Stimulated activated CD4-positive, alpha-beta T cell treated with anti-CD3 and anti-CD28 coated beads, TNF-alpha, amount 100 ng/mL, for 4 hours (primary cell): ENCODE results near the gene FRMD4B.
A peak's percentile ranks its signal among the peaks of the same experiment; 100 is the strongest.

ENCODE experiments used
- DNase-seq, 3 experiments: peaks; one replicate each; pipeline ENCODE4 v3.0.0-alpha.2; 2020; ENCODE audit warnings: low read depth in 3 of 3

FRMD4B gene

DNA sequence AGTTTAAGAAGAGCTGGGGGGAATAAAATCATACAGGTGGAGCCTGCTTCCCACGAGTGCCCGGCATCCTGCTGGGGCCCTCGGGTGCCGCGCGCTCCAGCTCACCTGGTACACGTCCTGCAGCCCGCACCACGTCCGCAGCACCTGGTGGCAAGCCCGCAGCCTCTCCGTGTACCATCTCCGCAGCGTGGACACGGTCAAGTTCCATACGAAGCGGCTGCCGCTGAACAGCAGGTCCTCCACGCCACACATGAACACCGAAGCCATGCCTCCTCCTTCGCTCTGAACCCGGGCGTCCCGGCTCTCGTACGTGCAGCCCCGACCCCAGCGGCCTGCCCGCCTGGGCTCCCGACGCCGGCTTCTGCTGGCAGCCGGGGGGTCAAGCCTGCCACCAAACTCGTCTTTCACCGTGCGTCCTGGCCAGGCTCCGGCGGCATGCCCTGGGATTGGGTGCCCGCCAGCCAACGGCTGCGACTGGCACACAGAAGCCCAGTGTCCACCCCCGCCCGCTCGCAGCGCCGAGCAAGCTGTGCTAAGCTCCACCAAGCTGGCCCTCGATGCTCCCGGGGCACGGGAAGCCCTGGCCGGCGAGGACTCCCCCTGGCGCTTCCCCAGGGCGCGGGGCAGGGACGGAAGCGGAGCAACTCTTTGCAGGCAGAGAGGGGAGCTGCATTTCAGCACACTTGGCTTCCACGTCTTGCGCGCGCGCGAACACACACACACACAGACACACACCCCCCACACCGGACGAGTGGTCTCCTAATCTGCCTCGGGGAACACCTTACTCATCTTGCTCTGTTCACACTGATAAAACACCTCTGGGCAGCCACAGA, at the start of gene FRMD4B:
FRMD4B (minus strand) TSS at position 366 of the 833 bp plus-strand sequence; CDS start at position 267, 99 bp downstream.
- no peak for DNase-seq

GRCh38 chr3:69433969-69434325, 48.1 kb upstream of the FRMD4B start:
- DNase-seq: no peak

GRCh38 chr3:69433121-69433968, 47.5 kb upstream of the FRMD4B start:
- DNase-seq: no peak

- DNase-seq: no peak
Observed at GRCh38 chr3:69428657-69429255, 42.9 kb upstream of the FRMD4B start.

DNA sequence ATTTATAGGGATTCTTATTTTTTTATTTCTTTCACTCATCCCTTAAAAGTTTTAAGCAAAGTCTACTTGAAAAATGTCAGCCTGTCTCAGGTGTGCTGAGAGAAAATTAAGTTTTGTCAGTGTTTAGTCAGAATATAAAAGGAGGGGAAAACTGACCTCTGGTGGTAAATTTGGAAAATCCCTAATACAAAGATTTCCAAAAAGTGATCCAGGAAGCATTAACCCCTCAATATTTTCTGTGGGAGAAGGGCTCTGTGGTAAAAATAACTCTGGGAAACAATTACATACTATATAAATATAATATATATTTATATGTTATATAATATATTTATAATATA, 41.0 kb upstream of the FRMD4B start:
- no peak for DNase-seq

DNA sequence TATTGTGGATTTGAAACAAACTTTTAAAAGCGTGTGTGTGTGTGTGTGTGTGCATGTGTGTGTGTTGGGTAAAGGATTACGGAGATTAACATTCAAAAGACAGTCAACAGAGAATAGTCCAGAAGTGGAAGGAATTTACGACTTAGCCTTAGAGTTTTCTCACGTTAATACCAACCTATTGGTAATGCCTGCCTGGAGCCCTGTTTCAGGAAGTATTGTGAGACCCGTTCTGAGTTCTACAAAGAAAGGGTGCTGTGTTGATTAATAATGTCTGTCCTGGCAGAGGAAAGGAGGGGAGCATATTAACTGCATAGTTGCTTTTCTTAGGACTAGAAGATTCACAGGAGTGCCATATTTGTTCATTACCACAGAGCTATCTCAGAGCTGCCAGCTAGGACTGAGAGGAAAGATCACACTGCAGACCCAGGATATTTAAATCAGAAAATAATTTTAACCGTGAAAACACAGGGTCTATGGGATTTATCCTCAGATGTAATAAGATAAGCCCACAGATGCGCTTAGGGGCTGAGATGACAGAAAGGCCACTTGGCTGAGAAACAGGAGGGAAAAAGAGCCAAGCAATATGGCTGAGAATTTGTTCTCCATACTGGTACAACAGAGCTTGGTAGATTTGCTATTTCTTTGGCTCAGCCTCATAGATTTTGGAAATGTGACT, 40.5 kb upstream of the FRMD4B start:
- no peak for DNase-seq

GRCh38 chr3:69425249-69425648, 39.4 kb upstream of the FRMD4B start:
- no peak for DNase-seq

- no peak for DNase-seq
Observed at GRCh38 chr3:69423463-69424155, 37.7 kb upstream of the FRMD4B start.

- no peak for DNase-seq
Observed at GRCh38 chr3:69422751-69423150, 36.9 kb upstream of the FRMD4B start.

GRCh38 chr3:69420781-69421520, 35.1 kb upstream of the FRMD4B start:
- no peak for DNase-seq

DNA sequence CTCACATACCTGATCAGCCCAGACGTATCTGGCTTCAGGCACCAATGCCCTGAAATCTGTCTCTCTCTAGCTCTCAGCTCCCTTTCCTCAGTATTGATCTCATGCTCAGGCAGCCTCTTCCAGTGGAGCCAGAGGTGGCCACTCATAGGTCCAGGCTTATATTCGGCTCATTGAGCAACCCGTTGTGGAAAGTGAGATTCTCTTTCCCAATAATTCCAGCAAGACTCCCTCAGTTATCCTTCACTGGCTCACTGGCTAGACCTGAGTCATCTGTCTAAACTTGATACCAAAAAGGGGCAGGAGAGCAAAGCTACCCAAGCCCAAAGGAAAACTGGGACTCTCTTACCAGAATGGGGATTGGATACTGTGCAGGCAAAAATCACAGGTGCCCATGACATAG, 33.4 kb upstream of the FRMD4B start:
- DNase-seq: no peak

GRCh38 chr3:69417541-69418078, 31.7 kb upstream of the FRMD4B start:
- DNase-seq: no peak

DNA sequence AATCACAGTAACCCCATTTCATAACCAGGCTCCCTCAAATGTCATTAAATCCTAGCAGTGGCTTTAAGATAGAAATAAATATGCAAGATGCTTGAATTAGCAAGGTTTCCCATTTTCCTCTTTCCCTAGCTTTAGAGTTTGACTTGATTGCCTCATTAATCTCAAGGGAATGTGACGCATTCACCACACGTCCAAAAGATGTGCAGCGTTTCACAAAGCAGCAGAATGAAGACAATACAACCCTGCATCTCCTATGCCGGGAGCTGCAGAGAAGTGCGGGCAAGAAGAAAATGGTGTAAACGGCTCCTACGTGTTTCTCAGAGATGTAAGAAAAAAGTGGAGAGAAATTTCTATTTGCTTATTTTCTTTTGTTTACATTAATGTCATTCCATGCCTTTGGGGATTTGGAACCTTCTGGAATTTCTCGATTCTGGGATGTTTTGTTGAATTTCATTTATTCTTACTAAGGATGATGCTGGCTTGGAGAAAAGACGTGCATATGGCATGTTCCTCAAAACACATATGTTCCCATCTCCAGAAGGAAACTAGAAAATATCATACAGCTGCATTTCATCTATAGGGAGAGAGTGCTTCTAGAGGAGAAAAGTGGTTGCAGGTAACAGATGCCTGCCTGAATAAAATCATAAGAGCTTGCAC, 27.8 kb upstream of the FRMD4B start:
- DNase-seq: no peak

- no peak for DNase-seq
Observed at GRCh38 chr3:69411346-69411745, 25.5 kb upstream of the FRMD4B start.

GRCh38 chr3:69410301-69410700, 24.4 kb upstream of the FRMD4B start:
- DNase-seq: peak; percentile 39 to 43 (median 39)

GRCh38 chr3:69409831-69410230, 23.9 kb upstream of the FRMD4B start:
- DNase-seq: no peak

DNA sequence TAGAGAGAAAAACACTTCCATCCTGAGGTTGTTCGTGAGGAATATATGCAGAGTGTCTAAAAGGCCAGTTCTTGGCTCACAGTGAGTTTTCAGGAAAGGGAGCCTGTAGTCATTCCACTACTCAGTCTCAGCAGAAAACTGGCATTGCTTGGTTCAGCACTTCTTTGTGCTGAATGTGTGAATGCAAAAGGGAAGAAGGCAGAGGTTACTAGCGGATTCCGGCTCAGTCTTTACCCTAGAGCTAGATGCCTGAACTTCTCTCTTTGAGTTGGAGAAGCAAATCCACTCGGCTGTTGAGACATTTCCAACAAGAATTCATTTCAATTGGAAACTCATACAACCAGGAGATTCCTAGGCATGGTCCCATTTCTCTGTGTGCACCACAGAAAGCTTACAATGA, 23.1 kb upstream of the FRMD4B start:
- DNase-seq: no peak

- no peak for DNase-seq
Observed at GRCh38 chr3:69408542-69408941, 22.7 kb upstream of the FRMD4B start.

DNA sequence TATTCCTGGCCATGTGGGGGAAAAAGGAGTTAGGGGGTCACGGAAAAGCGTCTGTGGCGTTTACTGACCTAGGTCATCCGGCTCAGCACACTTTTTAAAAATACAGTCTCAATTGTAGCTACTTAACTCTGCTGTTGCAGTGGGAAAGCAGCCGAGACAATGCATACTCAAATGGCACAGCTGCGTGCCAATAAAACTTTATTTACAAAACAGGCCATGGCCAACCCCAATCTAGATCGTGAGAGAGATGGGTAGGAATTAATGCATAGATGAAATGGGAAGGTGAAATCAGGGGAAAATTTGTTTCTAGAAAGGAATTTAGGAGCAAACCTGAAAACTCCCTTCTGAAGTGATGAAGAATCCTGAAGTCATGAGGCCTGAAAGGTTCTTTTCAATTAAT, 22.0 kb upstream of the FRMD4B start:
- DNase-seq: no peak

DNA sequence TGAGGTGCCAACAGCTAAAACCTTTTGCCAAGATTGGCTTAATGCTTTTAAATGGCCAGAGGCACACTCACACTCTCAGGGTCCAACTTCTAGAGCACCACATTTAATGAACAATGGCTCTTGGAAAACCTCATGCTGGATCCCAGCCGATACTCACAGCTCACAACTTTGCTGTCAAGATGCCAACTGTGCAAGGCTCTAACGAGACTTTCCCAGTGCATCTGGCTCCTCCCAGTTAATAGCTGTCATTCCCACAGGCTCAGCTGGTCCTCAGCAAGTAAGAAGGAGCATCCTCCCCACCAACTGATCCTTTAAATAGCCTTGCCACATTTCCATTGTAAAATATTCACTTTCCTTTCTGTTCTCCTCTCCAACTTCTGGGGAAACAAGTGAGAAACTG, 20.3 kb upstream of the FRMD4B start:
- DNase-seq: no peak
